Heart right ventricle (tissue), 16 donors: Measurements from ENCODE around the gene VTN. TPM values are rescaled to one million over a fixed set of nuclear protein-coding genes. Genes with fewer than 3 reads are reported as not detected.

Source experiments
- ATAC-seq, 8 donors: fragments of 200-7000 bp; cut with Tn5 transposase; one replicate each; pipeline ENCODE4 v1.9.1; 2020; ENCODE audit warnings: mild to moderate bottlenecking in 8 of 8, moderate library complexity in 8 of 8, moderate number of reproducible peaks in 1 of 8
- DNase-seq, 2 donors: peaks; one replicate each; pipeline ENCODE4 v3.0.0-alpha.2; 2020
- H3K27ac ChIP-seq, 10 donors: fragments of 200-600 bp; sonication (generic) in 2 of 10; one replicate each; pipeline versions ENCODE4 v1.5.0 to v1.8.0; 2020 to 2022; ENCODE audit warnings: mild to moderate bottlenecking in 3 of 10
- H3K27me3 ChIP-seq, 7 donors: fragments of 200-600 bp; one replicate each; pipeline ENCODE4 v1.8.0; 2021 to 2022; ENCODE audit warnings: mild to moderate bottlenecking in 2 of 7
- H3K36me3 ChIP-seq, 9 donors: fragments of 200-600 bp; sonication (generic) in 1 of 9; one replicate each; pipeline versions ENCODE4 v1.5.0 to v1.8.0; 2020 to 2022; ENCODE audit warnings: mild to moderate bottlenecking in 2 of 9
- H3K4me1 ChIP-seq, 9 donors: fragments of 200-600 bp; sonication (generic) in 1 of 9; one replicate each; pipeline versions ENCODE4 v1.5.0 to v1.8.0; 2020 to 2022; ENCODE audit warnings: mild to moderate bottlenecking in 4 of 9
- H3K4me3 ChIP-seq, 10 donors: fragments of 200-600 bp; sonication (generic) in 2 of 10; one replicate each; pipeline versions ENCODE4 v1.5.0 to v1.8.0; 2020 to 2022; ENCODE audit warnings: mild to moderate bottlenecking in 7 of 10, moderate library complexity in 2 of 10
- H3K9me3 ChIP-seq, 11 donors: fragments of 200-600 bp in 10 of 11; sonication (generic) in 2 of 11; one replicate each; pipeline versions ENCODE4 v1.5.0 to v1.8.0; 2013 to 2022; ENCODE audit warnings: mild to moderate bottlenecking in 2 of 11, control low read depth in 1 of 11, moderate library complexity in 1 of 11
- WGBS, 2 donors: extraction: QIAGEN DNeasy Blood & Tissue Kit; methylation state at CpG; one replicate each; pipeline ENCODE4 v1.1.7; 2013; ENCODE audit warnings: inconsistent platforms in 1 of 2; 5-methylcytosine and 5-hydroxymethylcytosine counted together
- intact Hi-C, 10 donors: fragments of 100-400 bp; cut with DNase I; formaldehyde crosslinking; loops; one replicate each; pipeline versions ENCODE4 v1.11.1 to v1.14.2; 2022
- polyA plus RNA-seq, 2 donors: library from polyadenylated mRNA; stranded (reverse); fragments of 200-250 nt; gene quantifications; one replicate each; pipeline ENCODE4 v1.2.3, GENCODE V29; 2013
- total RNA-seq, 10 donors: library from RNA; stranded (reverse); fragmentation: NEBNext Ultra II Directional in 3 of 10; extraction: Animal tissue kit (Norgen Biotek cat#: 25700) in 3 of 10; gene quantifications; one replicate each; pipeline versions ENCODE4 v1.2.1 to v1.2.4, GENCODE V29; 2021 to 2023
- TF ChIP-seq, protein P1 (sequence below), 9 donors: fragments of 200-600 bp; sonication (generic) in 2 of 9; IDR thresholded peaks; one replicate each; pipeline versions ENCODE4 v1.5.0 to v1.8.0; 2021 to 2022; ENCODE audit warnings: antibody characterized with exemption in 9 of 9, mild to moderate bottlenecking in 5 of 9, moderate library complexity in 1 of 9
- donor health status: Arrhythmogenic right ventricular cardiomyopathy.
- donor health status: ischemic (EF 13 %, LVEDD 7.1; RV severe dilation, severe dysfunction).
- donor health status: healthy with polysubstance abuse.
- donor health status: DM: no; HTN: yes; CAD: no.
- donor health status: DM: no; HTN: no; CAD: no.
- donor health status: ischemic (EF 25% LVEDD 6.9; RV normal size, moderate dysfunction).
- donor health status: ischemic (EF 25% LVEDD 5.7; RV mildly dilated, moderate dysfunction).
- donor health status: healthy.
- donor health status: DM: yes; HTN: yes; CAD: no.
- donor health status: Ischemic cardiomyopathy.
- donor health status: ischemic (EF 35%, LVEDD 5.7; RV mildly dilated, moderate dysfunction).
- donor health status: nonischemic (EF 11% LVEDD 7.7; RV severe dilation, severe dysfunction).
- donor health status: DM: yes; HTN: yes; CAD: no.
- donor health status: PGD.
- donor health status: ischemic (EF 29% LVEDD 5.4; RV normal size, mild dysfunction).
- donor health status: nonischemic (EF 23%, LVEDD 6.1; RV moderate dilation, normal function).

The VTN gene
- total and polyA plus RNA-seq, 12 donors = 26.3 to 121 (median 64.8) TPM

- H3K4me1 ChIP-seq = peaks cover 0 to 12% (median 7%) of the 10 kb centered on the region in 9 donors
- DNase-seq (no peak), ATAC-seq (no peak)
- WGBS, 2 donors = 82 to 86% methylated on average over 3 of the region's 3 CpGs
- no peak overlapping the region for H3K27ac ChIP-seq
- TF ChIP-seq, protein P1, sequence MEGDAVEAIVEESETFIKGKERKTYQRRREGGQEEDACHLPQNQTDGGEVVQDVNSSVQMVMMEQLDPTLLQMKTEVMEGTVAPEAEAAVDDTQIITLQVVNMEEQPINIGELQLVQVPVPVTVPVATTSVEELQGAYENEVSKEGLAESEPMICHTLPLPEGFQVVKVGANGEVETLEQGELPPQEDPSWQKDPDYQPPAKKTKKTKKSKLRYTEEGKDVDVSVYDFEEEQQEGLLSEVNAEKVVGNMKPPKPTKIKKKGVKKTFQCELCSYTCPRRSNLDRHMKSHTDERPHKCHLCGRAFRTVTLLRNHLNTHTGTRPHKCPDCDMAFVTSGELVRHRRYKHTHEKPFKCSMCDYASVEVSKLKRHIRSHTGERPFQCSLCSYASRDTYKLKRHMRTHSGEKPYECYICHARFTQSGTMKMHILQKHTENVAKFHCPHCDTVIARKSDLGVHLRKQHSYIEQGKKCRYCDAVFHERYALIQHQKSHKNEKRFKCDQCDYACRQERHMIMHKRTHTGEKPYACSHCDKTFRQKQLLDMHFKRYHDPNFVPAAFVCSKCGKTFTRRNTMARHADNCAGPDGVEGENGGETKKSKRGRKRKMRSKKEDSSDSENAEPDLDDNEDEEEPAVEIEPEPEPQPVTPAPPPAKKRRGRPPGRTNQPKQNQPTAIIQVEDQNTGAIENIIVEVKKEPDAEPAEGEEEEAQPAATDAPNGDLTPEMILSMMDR (IDR thresholded peaks at IDR 0.05) = no peak
- H3K9me3 ChIP-seq = no peaks in the 10 kb centered on the region
- no peak overlapping the region for H3K4me3 ChIP-seq
- intact Hi-C loops = no loop called here
- H3K27me3 ChIP-seq = no peaks in the 10 kb centered on the region
- peaks cover 0 to 52% (median 18%) of the 10 kb centered on the region in 9 donors for H3K36me3 ChIP-seq
Observed at GRCh38 chr17:28365487-28365886, 4.6 kb downstream of the VTN start.

DNA sequence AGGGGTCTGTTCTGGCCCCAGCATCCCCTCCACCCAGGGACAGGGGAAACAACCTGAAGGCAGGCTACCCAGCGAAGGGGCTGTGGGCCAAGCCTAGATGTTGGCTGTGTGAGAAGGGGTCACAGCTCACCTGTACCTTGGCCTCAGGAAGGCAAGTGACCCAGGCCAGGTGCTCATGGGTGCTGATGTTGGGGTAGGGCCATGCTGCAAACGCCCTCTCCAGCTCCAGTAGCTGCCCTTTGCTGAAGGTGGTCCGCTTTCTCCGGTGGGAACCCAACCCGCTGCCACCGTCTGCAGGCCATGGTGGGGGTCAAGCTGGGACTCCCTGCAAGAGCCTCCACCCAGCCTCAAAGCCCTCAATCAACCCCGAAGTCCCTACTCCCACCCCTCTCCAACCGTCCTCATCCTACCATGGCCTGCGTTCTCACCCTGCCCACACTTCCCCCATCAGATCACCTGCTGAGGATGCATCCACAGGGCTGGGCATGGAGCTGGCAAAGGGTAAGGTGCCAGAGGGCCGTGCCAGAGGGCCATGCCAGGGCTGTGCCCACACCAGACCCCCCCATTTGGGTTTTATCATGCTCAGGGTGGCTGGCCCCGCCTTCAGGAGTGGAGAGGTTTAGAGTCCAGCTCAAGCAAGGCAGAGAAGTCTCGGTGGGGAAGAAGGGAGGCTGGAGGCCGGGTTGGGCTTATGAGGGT, 5.3 kb downstream of the VTN start, which contains the start of gene SEBOX:
SEBOX (minus strand) TSS at position 535 of the 699 bp plus-strand sequence; CDS start at position 487, 48 bp downstream.
- Histone ChIP-seq H3K4me1 (peaks cover 0 to 5% (median 2%) of the 10 kb centered on the region in 9 donors), H3K4me3 (no peak within 1 kb of the TSS), H3K27ac (no peak within 1 kb of the TSS), H3K36me3 (peaks cover 0 to 58% (median 25%) of the 10 kb centered on the region in 9 donors), H3K27me3 (no peaks in the 10 kb centered on the region), H3K9me3 (no peaks in the 10 kb centered on the region)
- DNase-seq = no peak
- intact Hi-C loops = no loop called here
- no peak for ATAC-seq
- TF ChIP-seq, protein P1 (IDR thresholded peaks at IDR 0.05) = no peak
- WGBS, 2 donors = 90 to 92% methylated on average over 13 of the region's 13 CpGs

GRCh38 chr17:28363776-28364650, 6.1 kb downstream of the VTN start:
- no peak for DNase-seq
- no peak overlapping the region for H3K4me3 ChIP-seq
- intact Hi-C loops = no loop called here
- H3K4me1 ChIP-seq = no peaks in the 10 kb centered on the region
- no peak for ATAC-seq
- H3K27me3 ChIP-seq = no peaks in the 10 kb centered on the region
- peaks cover 0 to 66% (median 29%) of the 10 kb centered on the region in 9 donors for H3K36me3 ChIP-seq
- TF ChIP-seq, protein P1 (IDR thresholded peaks at IDR 0.05) = no peak
- no peak overlapping the region for H3K27ac ChIP-seq
- 85 to 88% methylated on average over 8 of the region's 8 CpGs for WGBS, 2 donors
- H3K9me3 ChIP-seq = no peaks in the 10 kb centered on the region

DNA sequence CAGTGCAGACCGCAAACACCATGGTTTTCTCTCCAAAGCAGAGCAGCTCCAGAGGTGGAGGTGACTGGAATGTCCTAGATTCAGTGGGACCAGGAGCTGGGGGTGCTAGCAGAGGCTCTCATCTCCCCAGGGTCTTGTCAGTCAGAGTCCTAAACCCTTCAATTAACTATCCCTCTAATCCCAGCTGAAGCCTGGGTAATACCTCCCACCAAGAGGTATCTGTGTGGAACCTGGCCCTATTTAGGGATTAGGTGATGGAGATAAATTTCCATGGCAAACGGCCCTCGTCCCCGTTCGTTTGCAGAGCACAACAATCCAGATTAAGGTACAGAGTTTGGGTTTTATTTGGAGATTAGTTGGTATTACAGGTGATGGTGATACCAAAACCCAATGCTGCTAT, 6.9 kb downstream of the VTN start:
- H3K4me1 ChIP-seq = peaks cover 0 to 8% (median 6%) of the 10 kb centered on the region in 9 donors
- H3K4me3 ChIP-seq = no peak overlapping the region
- H3K9me3 ChIP-seq = no peaks in the 10 kb centered on the region
- H3K27me3 ChIP-seq = no peaks in the 10 kb centered on the region
- no peak overlapping the region for H3K27ac ChIP-seq
- ATAC-seq (no peak), DNase-seq (no peak)
- intact Hi-C loops = no loop called here
- peaks cover 0 to 66% (median 29%) of the 10 kb centered on the region in 9 donors for H3K36me3 ChIP-seq
- TF ChIP-seq, protein P1 (IDR thresholded peaks at IDR 0.05) = no peak
- WGBS, 2 donors = 89 to 93% methylated on average over 5 of the region's 5 CpGs
